Mesendoderm (in vitro differentiated cells): Measurements from ENCODE around the gene KRTAP6-3.
A peak's percentile ranks its signal among the peaks of the same experiment; 100 is the strongest.

Experiments used
- DNase-seq: peaks from one replicate; pipeline ENCODE4 v3.0.0; 2013
- H2AK5ac ChIP-seq: 2 replicates; pipeline ENCODE4 v1.6.1; 2013; ENCODE audit warnings: low read length, inconsistent platforms
- H2BK120ac ChIP-seq: 2 replicates; pipeline ENCODE4 v1.6.1; 2013; ENCODE audit warnings: low read depth, mild to moderate bottlenecking, low read length, moderate library complexity, mixed read lengths
- H2BK15ac ChIP-seq: replicated peaks from 2 replicates; pipeline ENCODE4 v1.6.1; 2013; ENCODE audit warnings: low read depth, mild to moderate bottlenecking, moderate library complexity
- H2BK5ac ChIP-seq: 2 replicates; pipeline ENCODE4 v1.6.1; 2013; ENCODE audit warnings: low read length, inconsistent platforms
- H3K18ac ChIP-seq: 2 replicates; pipeline ENCODE4 v1.6.1; 2013; ENCODE audit warnings: mild to moderate bottlenecking, low read length, mixed read lengths
- H3K23ac ChIP-seq: one replicate; pipeline ENCODE4 v1.6.1; 2013; ENCODE audit warnings: low read length
- H3K27ac ChIP-seq: 2 replicates; pipeline ENCODE4 v1.5.1; 2013; ENCODE audit warnings: low read depth, mild to moderate bottlenecking, inconsistent platforms, low read length, moderate library complexity
- H3K27me3 ChIP-seq: 2 replicates; pipeline ENCODE4 v1.6.1; 2013; ENCODE audit warnings: low read length, control low read depth, mild to moderate bottlenecking, inconsistent platforms; ENCODE audit not compliant: insufficient read depth, poor library complexity
- H3K36me3 ChIP-seq: 2 replicates; pipeline ENCODE4 v1.6.1; 2013; ENCODE audit warnings: low read length, inconsistent platforms; ENCODE audit not compliant: control insufficient read depth, insufficient read depth
- H3K4ac ChIP-seq: one replicate; pipeline ENCODE4 v1.6.1; 2013; ENCODE audit warnings: low read depth, mild to moderate bottlenecking, low read length, moderate library complexity
- H3K4me1 ChIP-seq: 2 replicates; pipeline ENCODE4 v1.6.1; 2013; ENCODE audit warnings: low read depth, low read length, inconsistent platforms; ENCODE audit not compliant: control insufficient read depth
- H3K4me2 ChIP-seq: 2 replicates; pipeline ENCODE4 v1.6.1; 2013; ENCODE audit warnings: low read length
- H3K4me3 ChIP-seq: 2 replicates; pipeline ENCODE4 v1.5.1; 2013; ENCODE audit warnings: mild to moderate bottlenecking, low read length
- H3K56ac ChIP-seq: one replicate; pipeline ENCODE4 v1.6.1; 2013; ENCODE audit warnings: low read length
- H3K79me1 ChIP-seq: 2 replicates; pipeline ENCODE4 v1.6.1; 2013; ENCODE audit warnings: low read length, inconsistent platforms
- H3K79me2 ChIP-seq: 2 replicates; pipeline ENCODE4 v1.6.1; 2013; ENCODE audit warnings: mild to moderate bottlenecking, low read length; ENCODE audit not compliant: control insufficient read depth, insufficient read depth
- H3K9ac ChIP-seq: 2 replicates; pipeline ENCODE4 v1.6.1; 2013; ENCODE audit warnings: low read length, inconsistent platforms
- H4K5ac ChIP-seq: one replicate; pipeline ENCODE4 v1.6.1; 2013; ENCODE audit warnings: low read length
- H4K8ac ChIP-seq: one replicate; pipeline ENCODE4 v1.6.1; 2013; ENCODE audit warnings: low read depth, mild to moderate bottlenecking, control low read depth, low read length, moderate library complexity
- WGBS: extraction: QIAGEN DNeasy Blood & Tissue Kit; methylation state at CpG from one replicate; pipeline ENCODE4 v1.1.7; 2013; ENCODE audit warnings: low lambda C conversion rate, missing lambda C conversion rate; ENCODE audit not compliant: insufficient coverage; ENCODE audit errors: extremely low coverage; 5-methylcytosine and 5-hydroxymethylcytosine counted together

KRTAP6-3 gene

DNA sequence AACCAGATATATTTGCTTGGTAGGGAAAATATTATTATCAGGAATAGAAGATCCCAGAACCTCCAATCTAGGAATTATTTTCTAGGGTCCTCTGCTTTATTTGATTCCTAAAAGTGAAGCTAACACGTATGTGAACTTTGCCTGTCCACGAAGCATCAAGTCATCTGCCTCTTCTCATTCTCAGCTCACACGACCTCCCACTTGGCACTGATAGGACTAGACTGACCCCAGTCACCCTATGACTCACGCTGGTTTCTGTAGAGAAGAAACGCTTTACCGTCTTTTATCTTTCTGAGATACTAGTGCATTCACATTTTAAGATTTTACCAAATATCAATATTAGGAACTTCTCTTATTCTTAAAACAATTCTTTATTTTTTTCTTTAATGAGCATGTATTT, 29.2 kb upstream of the KRTAP6-3 start:
- H3K27ac ChIP-seq: no peak overlapping the region
- H3K79me2 ChIP-seq: no peaks in the 10 kb centered on the region
- H2AK5ac ChIP-seq: no peak overlapping the region
- H4K5ac ChIP-seq: no peak overlapping the region
- H3K23ac ChIP-seq: no peak overlapping the region
- H3K4ac ChIP-seq: no peak overlapping the region
- H4K8ac ChIP-seq: no peak overlapping the region
- H3K4me1 ChIP-seq: no peaks in the 10 kb centered on the region
- H3K36me3 ChIP-seq: no peaks in the 10 kb centered on the region
- H2BK15ac ChIP-seq: no peak overlapping the region
- H3K79me1 ChIP-seq: no peaks in the 10 kb centered on the region
- no peak overlapping the region for H3K9ac ChIP-seq
- H3K4me3 ChIP-seq: no peak overlapping the region
- no peak for DNase-seq
- H2BK5ac ChIP-seq: no peak overlapping the region
- no peak overlapping the region for H2BK120ac ChIP-seq
- H3K27me3 ChIP-seq: no peaks in the 10 kb centered on the region
- H3K4me2 ChIP-seq: no peak overlapping the region
- WGBS: no CpG with 5 or more reads among the region's 6 CpGs
- no peak overlapping the region for H3K18ac ChIP-seq
- no peak overlapping the region for H3K56ac ChIP-seq

DNA sequence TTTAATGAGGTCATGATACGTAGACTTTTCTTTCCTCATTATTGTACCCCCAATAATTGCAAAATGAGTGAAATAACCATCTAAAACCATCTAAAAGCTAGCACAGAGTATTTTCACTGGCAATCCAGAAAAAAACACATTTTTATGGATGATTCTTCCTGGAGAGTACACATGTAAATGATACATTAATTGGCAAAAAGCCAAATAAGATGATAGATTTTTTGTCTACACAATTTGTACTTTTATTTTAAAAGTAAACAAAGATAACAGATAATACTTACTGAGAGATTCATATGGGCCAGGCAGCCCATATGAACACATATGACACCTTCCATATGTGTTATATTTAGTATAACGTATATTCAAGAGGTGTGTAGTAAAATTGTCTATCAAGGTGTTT, 28.6 kb upstream of the KRTAP6-3 start:
- no CpG with 5 or more reads among the region's 2 CpGs for WGBS
- H3K23ac ChIP-seq: no peak overlapping the region
- H3K36me3 ChIP-seq: no peaks in the 10 kb centered on the region
- no peak overlapping the region for H4K8ac ChIP-seq
- H2BK120ac ChIP-seq: no peak overlapping the region
- no peak overlapping the region for H2BK5ac ChIP-seq
- no peaks in the 10 kb centered on the region for H3K79me2 ChIP-seq
- H3K4me2 ChIP-seq: no peak overlapping the region
- no peak overlapping the region for H3K18ac ChIP-seq
- no peak overlapping the region for H3K56ac ChIP-seq
- H2AK5ac ChIP-seq: no peak overlapping the region
- no peak overlapping the region for H3K4me3 ChIP-seq
- H3K79me1 ChIP-seq: no peaks in the 10 kb centered on the region
- no peak overlapping the region for H3K4ac ChIP-seq
- no peak for DNase-seq
- H3K4me1 ChIP-seq: no peaks in the 10 kb centered on the region
- H4K5ac ChIP-seq: no peak overlapping the region
- no peaks in the 10 kb centered on the region for H3K27me3 ChIP-seq
- H3K9ac ChIP-seq: no peak overlapping the region
- H2BK15ac ChIP-seq: no peak overlapping the region
- H3K27ac ChIP-seq: no peak overlapping the region

DNA sequence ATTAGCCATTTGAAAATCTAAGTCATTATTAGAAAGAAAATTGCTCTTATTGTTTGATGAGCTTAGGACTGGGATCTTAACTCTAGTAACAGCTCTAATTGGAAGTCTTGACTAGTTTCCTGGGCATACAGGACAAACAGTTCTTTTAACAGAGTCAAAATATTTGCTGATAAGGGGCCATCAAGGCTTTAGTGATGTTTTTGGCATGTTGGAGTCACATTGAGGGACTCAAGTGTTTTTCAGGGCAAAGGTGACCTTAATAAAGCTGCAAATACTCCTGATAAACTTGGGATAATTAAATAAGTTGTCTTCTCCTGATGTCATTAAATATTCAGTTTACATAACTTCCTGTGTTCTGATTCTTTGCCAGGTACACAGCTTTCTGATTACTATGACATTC, 24.6 kb upstream of the KRTAP6-3 start:
- H3K4ac ChIP-seq: no peak overlapping the region
- no peaks in the 10 kb centered on the region for H3K4me1 ChIP-seq
- no peak overlapping the region for H2BK5ac ChIP-seq
- H4K5ac ChIP-seq: no peak overlapping the region
- H3K56ac ChIP-seq: no peak overlapping the region
- no peak overlapping the region for H3K18ac ChIP-seq
- no peak overlapping the region for H3K23ac ChIP-seq
- H3K4me3 ChIP-seq: no peak overlapping the region
- H2BK15ac ChIP-seq: no peak overlapping the region
- H3K27me3 ChIP-seq: no peaks in the 10 kb centered on the region
- no peak overlapping the region for H2BK120ac ChIP-seq
- H3K27ac ChIP-seq: no peak overlapping the region
- H4K8ac ChIP-seq: no peak overlapping the region
- H3K79me1 ChIP-seq: no peaks in the 10 kb centered on the region
- H3K36me3 ChIP-seq: no peaks in the 10 kb centered on the region
- H3K4me2 ChIP-seq: no peak overlapping the region
- no peak for DNase-seq
- no peak overlapping the region for H3K9ac ChIP-seq
- no peak overlapping the region for H2AK5ac ChIP-seq
- H3K79me2 ChIP-seq: no peaks in the 10 kb centered on the region

DNA sequence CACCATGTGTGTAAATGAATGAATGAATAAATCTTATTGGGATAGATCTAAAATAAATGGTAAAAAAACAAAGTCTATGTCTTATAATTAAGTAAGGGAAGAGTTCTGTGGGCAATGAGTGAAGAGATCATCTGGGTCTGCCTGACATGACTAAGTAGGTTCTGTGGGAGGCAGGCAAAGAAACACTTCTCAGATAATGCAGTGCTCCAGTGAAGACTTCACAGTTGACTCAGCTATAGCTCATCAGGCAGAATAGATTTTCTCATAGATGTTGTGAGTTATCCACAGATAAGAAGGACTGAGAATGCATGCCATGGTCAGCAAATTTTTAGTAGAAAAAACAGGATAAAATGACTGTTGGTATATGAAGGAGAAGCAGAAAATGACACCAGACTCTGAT, 14.5 kb upstream of the KRTAP6-3 start:
- H2BK5ac ChIP-seq: no peak overlapping the region
- no peak overlapping the region for H2AK5ac ChIP-seq
- no peak overlapping the region for H2BK15ac ChIP-seq
- H3K27ac ChIP-seq: no peak overlapping the region
- H3K36me3 ChIP-seq: no peaks in the 10 kb centered on the region
- H3K56ac ChIP-seq: no peak overlapping the region
- H3K23ac ChIP-seq: no peak overlapping the region
- H3K4me3 ChIP-seq: no peak overlapping the region
- H4K8ac ChIP-seq: no peak overlapping the region
- no peak overlapping the region for H4K5ac ChIP-seq
- no peaks in the 10 kb centered on the region for H3K79me2 ChIP-seq
- no peak overlapping the region for H3K4me2 ChIP-seq
- H2BK120ac ChIP-seq: no peak overlapping the region
- H3K4me1 ChIP-seq: no peaks in the 10 kb centered on the region
- H3K27me3 ChIP-seq: no peaks in the 10 kb centered on the region
- no peaks in the 10 kb centered on the region for H3K79me1 ChIP-seq
- no peak overlapping the region for H3K9ac ChIP-seq
- H3K18ac ChIP-seq: no peak overlapping the region
- H3K4ac ChIP-seq: no peak overlapping the region
- no peak for DNase-seq

DNA sequence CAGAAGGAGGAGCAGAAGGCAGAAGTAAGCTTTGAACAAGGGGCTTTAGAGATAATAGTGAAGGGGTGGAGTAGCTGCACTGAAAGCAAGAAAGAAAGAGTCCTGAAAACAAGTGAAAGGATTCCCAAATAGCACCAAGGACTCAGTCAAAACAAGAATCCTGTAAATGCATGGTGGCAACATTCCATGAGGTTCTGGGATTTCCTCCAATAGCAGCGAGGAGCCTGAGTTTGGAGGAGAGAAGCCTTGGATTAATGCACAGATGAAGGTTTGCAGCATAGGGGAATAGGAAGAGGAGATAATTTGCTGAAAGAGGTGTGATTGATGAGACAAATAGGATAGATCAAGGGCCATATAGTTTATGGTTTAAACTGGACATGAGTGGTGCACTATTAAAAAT, 12.9 kb upstream of the KRTAP6-3 start:
- no peaks in the 10 kb centered on the region for H3K27me3 ChIP-seq
- H3K27ac ChIP-seq: no peak overlapping the region
- no peaks in the 10 kb centered on the region for H3K79me2 ChIP-seq
- no peaks in the 10 kb centered on the region for H3K79me1 ChIP-seq
- H3K18ac ChIP-seq: no peak overlapping the region
- no peak overlapping the region for H3K9ac ChIP-seq
- H2AK5ac ChIP-seq: no peak overlapping the region
- no peak overlapping the region for H4K8ac ChIP-seq
- H2BK15ac ChIP-seq: no peak overlapping the region
- WGBS: no CpG with 5 or more reads among the region's 1 CpG
- DNase-seq: peak; percentile 1
- H3K36me3 ChIP-seq: no peaks in the 10 kb centered on the region
- no peak overlapping the region for H3K4me2 ChIP-seq
- H3K4me3 ChIP-seq: no peak overlapping the region
- no peak overlapping the region for H4K5ac ChIP-seq
- H3K23ac ChIP-seq: no peak overlapping the region
- H3K4ac ChIP-seq: no peak overlapping the region
- H2BK5ac ChIP-seq: no peak overlapping the region
- no peak overlapping the region for H3K56ac ChIP-seq
- H2BK120ac ChIP-seq: no peak overlapping the region
- no peaks in the 10 kb centered on the region for H3K4me1 ChIP-seq

DNA sequence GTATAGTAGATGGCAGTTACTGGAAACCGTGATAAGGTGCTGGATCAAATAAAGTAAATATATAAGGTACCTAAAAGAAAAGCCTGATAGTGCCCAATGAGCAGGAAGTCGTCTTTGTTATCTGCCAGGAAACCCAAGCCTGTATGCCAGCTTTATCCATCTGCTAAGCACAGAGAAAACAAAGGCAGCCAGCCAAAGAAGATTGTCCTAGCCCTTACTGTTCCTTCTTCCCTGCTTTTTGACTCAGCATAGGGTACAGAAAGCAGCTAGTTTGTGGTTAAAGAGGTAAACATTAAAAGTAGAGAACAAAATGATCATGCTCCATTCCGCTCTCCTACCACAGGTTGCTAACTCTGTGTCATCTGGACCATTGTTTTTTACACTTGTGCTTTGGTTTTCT, 12.1 kb upstream of the KRTAP6-3 start:
- Histone ChIP-seq H2BK15ac (no peak overlapping the region), H3K9ac (no peak overlapping the region), H2BK120ac (no peak overlapping the region), H3K27me3 (no peaks in the 10 kb centered on the region), H3K4me1 (no peaks in the 10 kb centered on the region), H3K4me2 (no peak overlapping the region), H3K4me3 (no peak overlapping the region), H3K18ac (no peak overlapping the region), H2BK5ac (no peak overlapping the region), H3K56ac (no peak overlapping the region), H3K79me1 (no peaks in the 10 kb centered on the region), H3K36me3 (no peaks in the 10 kb centered on the region), H3K23ac (no peak overlapping the region), H3K79me2 (no peaks in the 10 kb centered on the region), H3K27ac (no peak overlapping the region), H2AK5ac (no peak overlapping the region), H4K5ac (no peak overlapping the region), H4K8ac (no peak overlapping the region), H3K4ac (no peak overlapping the region)
- DNase-seq: no peak
- no CpG with 5 or more reads among the region's 3 CpGs for WGBS
